GM19455 (cell line): Measurements from ENCODE around the gene PTPRK.

ENCODE experiments used
- ATAC-seq: cut with Tn5 transposase; IDR thresholded peaks from one replicate; pipeline ENCODE4 v1.9.1; 2021; ENCODE audit not compliant: unreplicated experiment

PTPRK gene

GRCh38 chr6:128395596-128395995 is 124.8 kb downstream of the PTPRK start:
- no peak for ATAC-seq

DNA sequence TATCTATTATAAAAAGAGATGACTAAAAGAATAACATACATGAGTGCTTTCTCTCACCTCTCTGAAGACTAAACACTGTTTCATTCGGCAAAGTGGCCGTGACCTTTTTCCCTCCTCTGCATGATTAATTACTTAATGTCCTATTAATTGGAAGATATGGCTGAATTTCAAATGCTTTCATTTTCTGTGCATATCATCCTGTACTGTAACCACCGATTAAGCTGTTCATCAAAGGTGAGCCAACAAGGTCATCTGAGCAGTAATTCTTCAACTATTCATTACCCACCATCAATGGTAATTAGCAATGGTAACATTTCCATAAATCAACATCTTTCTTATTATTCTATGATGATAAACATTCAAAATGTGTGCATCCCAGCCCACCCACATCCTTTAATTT is 125.2 kb downstream of the PTPRK start:
- ATAC-seq = no peak

DNA sequence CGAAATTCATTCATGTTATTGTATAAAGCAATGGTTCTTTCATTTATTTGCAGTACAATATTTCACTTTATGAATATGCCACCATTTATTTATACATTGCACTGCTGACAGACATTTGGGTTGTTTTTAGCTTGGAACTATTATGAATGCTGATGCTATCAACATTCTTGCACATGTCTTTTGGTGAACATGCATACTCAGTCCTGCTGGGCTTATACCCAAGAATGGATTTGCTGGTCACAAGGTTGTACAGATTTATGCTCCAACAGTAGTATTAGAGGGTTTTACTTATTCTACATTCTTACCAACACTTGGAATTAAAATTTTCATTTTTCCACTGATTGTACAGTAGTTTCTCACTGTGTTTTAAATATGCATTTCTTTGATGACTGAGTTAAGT is 126.2 kb downstream of the PTPRK start:
- no peak for ATAC-seq

DNA sequence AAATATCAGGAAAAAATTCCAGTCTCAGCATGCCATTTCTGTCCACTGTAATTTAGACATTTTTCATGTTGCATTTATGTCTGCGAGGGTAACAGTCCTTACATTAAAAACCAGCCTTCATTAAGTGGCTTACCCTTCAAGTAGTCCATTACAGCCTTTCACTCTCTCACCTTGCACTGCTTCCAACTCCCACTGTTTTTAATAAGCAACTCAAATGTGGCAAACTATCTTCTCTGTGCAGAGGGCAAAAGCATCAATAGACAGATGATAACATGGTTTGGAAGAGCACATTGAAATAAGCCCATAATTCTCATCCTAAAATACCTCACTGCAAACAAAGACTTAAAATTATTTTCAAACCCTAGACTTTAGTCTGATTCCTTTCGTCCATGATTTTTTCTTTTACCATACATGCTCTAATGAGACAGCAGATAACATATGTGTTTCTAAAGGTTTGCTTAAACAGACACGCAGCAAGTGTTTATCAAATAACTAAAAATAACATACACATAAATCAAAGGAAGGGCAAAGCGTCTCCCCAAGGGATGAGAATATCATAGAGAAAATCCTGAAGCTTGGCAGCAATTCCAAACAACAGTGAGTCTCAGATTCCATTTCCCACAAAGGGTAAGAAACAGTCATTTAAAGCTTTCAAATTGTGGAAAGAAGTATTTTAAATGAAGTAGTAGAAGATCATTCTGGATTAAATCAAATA is 130.4 kb downstream of the PTPRK start:
- ATAC-seq = no peak

DNA sequence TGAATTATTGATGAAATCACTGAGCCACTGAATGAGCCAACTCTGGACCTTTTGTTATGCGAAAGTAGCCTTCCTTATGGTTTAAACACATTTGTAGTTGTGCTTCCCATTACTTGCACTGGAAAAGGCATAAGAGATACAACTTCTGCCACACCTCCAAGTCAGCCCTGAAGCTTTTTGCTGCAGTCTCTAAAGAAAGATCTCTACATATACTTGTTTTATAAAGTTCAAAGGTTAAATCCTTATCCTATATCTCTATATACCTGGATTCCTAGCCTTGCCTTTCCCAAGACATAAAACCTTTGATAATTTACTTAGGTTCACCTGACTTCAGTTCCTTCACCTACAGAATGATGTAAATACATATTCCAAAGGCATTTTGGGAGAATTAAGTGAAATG is 132.0 kb downstream of the PTPRK start:
- ATAC-seq = no peak

- ATAC-seq = no peak
These were observed 139.5 kb downstream of the PTPRK start for GRCh38 chr6:128380891-128381290.

GRCh38 chr6:128379577-128379976 is 140.8 kb downstream of the PTPRK start:
- no peak for ATAC-seq

DNA sequence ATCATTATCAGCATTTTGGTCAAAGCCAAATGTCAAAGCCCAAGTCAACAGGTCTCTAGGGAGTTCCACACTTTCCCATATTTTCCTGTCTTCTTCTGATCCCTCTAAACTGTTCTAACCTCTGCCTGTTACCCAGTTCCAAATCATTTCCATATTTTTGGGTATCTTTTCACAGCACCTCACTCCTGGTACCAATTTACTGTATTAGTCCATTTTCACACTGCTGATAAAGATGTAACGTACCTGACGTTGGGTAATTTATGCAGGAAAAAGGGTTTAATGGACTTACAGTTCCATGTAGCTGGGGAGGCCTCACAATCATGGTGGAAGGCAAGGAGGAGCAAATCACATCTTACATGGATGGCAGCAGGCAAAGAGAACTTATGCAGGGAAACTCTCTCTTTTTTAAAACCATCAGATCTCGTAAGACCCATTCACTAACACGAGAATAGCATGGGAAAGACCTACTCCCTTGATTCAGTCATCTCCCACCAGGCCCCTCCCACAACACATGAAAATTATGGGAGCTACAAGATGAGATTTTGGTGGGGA is 143.4 kb downstream of the PTPRK start:
- no peak for ATAC-seq

- no peak for ATAC-seq
These were observed 149.3 kb downstream of the PTPRK start for GRCh38 chr6:128371136-128371535.

- ATAC-seq = no peak
These were observed 150.3 kb downstream of the PTPRK start for GRCh38 chr6:128370072-128370471.

- no peak for ATAC-seq
These were observed 152.0 kb downstream of the PTPRK start for GRCh38 chr6:128368213-128368944.

DNA sequence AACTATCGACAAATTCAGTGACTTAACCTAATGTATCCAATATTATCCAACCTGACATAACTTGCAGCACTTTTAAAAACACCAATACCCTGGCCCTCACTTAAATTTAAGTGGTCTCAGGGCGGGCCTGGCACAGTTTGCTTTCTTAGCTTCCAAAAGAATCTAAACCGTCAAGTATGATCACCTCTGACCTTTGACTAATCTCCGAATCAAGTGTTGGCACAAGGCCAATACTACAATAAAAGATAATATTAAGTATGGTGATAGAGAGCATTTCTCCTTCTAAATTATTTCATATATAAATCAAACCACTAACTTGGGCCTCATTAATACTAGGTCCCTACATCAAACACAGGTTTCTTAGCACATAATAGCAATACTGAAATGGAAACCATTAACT is 153.0 kb downstream of the PTPRK start:
- no peak for ATAC-seq

- no peak for ATAC-seq
These were observed 154.8 kb downstream of the PTPRK start for GRCh38 chr6:128365520-128366160.

GRCh38 chr6:128364766-128365519 is 155.5 kb downstream of the PTPRK start:
- ATAC-seq = no peak

DNA sequence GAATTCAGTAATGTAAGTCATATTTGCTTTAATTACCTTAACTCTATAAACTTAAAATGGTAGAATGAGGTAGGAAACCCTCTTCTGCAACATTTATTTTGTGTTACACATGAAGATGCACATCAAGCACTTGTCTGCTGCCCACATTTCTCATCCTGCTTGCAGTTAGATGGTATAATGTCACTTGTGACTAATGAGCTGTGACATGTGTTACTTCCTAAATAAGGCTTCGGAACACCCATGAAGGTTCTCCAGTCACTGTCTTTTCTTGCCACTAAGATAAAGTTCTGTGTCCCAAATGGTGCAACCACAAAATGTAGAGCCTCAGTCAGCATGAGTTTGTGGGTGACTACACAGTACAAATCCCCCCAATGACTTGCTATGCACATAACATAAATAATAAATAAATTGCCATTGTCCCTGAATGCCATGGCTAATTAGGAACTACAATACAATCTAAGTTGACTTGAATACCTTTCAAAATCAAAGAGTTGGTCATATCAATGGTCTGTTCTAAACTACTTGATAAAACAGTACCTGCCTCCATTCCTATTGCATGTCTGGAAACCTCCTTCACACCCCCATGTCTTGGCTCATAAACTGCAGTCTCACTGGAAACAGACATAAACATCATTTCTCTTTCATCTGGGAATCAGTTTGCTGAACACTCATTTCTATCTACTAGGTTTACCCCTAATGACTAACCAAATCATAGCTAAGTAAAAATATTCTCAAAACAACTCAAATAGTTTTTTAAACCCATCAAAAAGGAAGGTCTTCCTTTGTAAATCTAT is 157.2 kb downstream of the PTPRK start:
- no peak for ATAC-seq

GRCh38 chr6:128361378-128361777 is 159.0 kb downstream of the PTPRK start:
- ATAC-seq = no peak

DNA sequence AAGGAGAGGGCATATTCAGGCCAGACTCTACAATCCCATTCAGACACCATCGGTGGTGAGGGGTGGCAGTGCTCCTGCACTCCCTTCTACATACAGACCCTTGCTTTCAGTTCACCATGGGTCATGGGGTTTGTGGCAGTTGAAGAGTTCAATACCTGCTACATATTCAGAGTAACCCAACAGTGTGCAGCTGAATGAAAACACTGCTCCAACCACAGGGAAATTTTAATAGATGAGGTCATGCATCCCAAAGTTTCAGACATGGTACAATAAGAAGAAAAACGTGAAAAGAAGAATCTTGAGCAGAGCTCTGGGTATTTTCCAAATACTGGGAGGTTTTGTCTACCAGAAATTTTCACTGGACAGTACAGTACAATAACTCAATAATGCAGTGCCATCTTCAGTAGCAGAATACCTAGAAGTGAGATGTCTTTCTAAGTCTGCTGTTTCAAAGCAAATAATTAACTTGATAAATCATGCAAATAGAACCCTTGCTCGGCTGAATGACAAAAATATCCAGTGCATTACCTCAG is 162.1 kb downstream of the PTPRK start:
- no peak for ATAC-seq

- no peak for ATAC-seq
These were observed 162.8 kb downstream of the PTPRK start for GRCh38 chr6:128357392-128358130.

GRCh38 chr6:128352366-128352765 is 168.0 kb downstream of the PTPRK start:
- ATAC-seq = no peak

GRCh38 chr6:128351255-128351514 is 169.2 kb downstream of the PTPRK start:
- no peak for ATAC-seq
